C4-2B (cell line): ENCODE results near the gene ALG2.

Experiments used
- H3K27ac ChIP-seq: fragments of 450-650 bp; 2 replicates; pipeline ENCODE4 v1.5.1; 2017
- ZFX ChIP-seq: fragments of 450-650 bp; IDR thresholded peaks from 2 replicates; pipeline ENCODE4 v1.6.1; 2017
- TF ChIP-seq, protein P1 (sequence below): fragments of 450-650 bp; conservative IDR thresholded peaks from 2 replicates; pipeline ENCODE4 v1.5.1; 2017; ENCODE audit warnings: mild to moderate bottlenecking

ALG2 gene

DNA sequence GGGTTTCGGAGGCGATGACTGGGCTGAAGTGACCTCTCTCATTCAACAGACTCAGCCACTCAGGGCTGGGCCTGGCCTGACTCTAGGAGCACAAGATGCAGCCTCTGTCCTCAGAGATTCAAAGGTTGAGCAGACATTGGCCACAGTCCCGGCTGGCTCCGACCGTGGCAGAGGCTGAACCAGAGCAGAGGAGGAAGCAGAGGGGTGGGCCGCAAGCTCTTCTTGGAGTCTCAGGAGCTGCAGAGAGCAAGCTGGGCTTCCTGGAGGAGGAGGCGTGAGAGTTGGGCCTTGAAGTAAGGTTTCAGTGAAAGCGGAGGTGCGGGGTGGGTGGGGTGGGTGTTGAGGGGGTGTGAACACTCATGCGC lies 37.6 kb downstream of the ALG2 start:
- H3K27ac ChIP-seq: no peak overlapping the region
- TF ChIP-seq, protein P1, sequence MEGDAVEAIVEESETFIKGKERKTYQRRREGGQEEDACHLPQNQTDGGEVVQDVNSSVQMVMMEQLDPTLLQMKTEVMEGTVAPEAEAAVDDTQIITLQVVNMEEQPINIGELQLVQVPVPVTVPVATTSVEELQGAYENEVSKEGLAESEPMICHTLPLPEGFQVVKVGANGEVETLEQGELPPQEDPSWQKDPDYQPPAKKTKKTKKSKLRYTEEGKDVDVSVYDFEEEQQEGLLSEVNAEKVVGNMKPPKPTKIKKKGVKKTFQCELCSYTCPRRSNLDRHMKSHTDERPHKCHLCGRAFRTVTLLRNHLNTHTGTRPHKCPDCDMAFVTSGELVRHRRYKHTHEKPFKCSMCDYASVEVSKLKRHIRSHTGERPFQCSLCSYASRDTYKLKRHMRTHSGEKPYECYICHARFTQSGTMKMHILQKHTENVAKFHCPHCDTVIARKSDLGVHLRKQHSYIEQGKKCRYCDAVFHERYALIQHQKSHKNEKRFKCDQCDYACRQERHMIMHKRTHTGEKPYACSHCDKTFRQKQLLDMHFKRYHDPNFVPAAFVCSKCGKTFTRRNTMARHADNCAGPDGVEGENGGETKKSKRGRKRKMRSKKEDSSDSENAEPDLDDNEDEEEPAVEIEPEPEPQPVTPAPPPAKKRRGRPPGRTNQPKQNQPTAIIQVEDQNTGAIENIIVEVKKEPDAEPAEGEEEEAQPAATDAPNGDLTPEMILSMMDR: no peak
- no peak for TF ChIP-seq ZFX

DNA sequence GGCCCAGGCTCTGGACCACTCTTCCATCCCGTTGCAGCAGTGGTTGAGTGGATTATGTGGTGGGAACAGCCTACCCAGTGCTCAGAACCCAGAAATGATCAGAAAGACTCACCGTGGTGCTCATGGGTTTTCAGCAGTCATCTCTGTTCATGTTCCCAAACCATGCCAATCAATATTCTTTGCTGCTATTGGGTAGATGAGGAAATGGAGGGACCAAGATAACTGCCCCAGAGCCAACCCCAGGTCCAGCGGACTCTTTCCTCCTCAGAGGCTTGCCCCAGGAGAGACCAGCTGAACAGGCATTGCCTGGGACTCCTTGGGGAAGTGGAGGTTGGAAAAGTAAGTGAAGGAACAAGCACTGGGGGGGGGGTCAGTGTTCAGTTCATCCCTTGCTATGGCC lies 38.1 kb downstream of the ALG2 start:
- H3K27ac ChIP-seq: no peak overlapping the region
- TF ChIP-seq, protein P1: no peak
- no peak for TF ChIP-seq ZFX

DNA sequence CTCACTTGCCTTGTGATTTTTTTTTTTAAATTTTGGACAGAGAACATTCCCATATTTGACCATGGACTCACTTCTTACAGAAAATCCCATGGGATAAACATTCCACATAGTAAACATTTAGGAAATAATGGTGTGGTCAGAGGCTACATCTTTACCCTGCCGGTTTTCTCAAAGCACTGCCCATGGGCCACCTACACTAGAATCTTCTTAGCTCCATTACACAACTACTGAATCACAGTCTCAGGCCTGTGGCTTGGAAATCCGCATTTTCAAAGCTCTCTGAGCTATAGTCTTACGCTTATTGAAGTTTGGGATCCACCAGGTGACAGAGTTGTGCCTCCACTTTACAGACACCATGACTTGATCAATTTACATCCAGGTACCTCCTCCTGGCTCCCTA lies 39.4 kb downstream of the ALG2 start:
- TF ChIP-seq, protein P1: no peak
- TF ChIP-seq ZFX: no peak
- no peak overlapping the region for H3K27ac ChIP-seq

DNA sequence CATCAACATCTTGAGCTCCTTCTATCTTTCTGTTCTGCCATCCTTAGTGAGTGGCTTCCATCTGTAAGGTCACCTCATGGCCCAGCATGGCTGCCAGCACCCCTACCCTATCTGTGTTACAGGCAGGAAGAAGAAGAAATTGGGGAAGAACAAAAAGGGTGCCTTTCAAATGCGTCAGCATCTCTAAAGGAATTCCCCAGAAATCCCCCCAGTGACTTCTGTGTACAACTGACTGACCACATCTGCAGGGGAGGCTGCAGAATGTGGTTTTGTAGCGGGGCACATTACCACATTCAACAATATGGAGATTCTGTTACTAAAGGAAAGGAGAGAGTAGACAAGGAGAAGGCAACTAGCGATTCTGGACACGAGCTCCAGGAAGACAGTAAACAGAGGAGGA lies 40.1 kb downstream of the ALG2 start:
- no peak overlapping the region for H3K27ac ChIP-seq
- TF ChIP-seq, protein P1: no peak
- TF ChIP-seq ZFX: no peak

DNA sequence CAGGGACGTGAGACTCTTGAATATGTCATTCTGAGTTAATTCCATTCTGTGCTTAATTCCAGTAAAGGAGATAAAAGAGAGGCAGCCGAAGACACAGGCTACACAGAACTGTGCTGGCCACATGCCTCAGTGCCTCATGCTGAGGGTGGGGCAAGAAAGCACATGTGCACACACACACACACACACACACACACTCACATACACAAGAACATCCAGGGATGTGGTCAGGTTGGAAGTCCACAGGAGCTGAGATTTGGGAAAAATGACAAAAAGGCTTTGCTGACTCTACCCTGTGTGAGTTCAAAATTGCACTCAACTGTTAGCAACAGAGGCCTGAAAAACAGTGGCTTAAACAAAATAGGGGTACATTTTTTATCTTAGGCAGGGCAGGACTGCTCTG lies 40.5 kb downstream of the ALG2 start:
- TF ChIP-seq ZFX: no peak
- TF ChIP-seq, protein P1: no peak

DNA sequence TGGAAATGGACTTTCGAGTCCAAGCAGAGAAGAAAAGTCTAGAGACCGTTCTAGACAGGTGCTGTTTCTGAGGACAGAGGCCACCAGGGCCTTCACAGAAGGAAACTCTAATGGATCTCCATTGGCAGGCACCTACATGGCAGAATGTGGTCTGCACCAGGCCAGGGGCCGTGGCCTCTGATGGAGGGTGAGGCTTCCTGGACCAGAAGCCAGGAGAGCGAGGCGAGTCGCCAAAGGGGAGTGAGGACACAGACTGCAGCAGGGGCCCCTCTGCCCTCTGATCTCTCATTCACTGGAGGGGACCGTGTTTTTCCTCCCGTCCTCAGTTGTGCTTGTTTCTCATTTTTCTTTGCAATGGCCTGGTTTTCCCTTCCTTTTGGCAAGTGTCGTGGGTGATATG lies 41.1 kb downstream of the ALG2 start:
- TF ChIP-seq, protein P1: no peak
- TF ChIP-seq ZFX: no peak
- H3K27ac ChIP-seq: no peak overlapping the region

More for the DNA sequence above, 40.5 kb downstream of the ALG2 start:
- no peak overlapping the region for H3K27ac ChIP-seq

DNA sequence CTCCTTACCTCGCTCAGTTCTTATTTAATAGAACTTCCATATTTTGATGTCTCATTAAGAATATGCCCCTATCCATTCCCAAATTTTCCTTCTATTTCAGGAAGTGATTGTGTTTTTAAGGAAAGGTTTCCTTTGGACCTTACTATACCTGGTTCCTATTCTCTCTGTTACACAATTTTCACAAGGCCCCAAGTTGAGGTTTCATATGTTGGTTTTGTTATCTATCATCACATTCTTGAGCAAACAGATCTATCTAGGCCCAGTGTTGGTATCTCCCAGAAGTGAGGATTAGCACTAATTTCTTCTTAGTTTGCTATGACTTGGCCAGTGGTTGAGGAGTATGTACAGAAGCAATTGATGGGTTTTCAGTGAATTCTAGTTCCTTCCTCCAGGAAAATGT lies 41.5 kb downstream of the ALG2 start:
- no peak overlapping the region for H3K27ac ChIP-seq
- TF ChIP-seq ZFX: no peak
- TF ChIP-seq, protein P1: no peak
